ENCODE data around the gene AKAP17A.

GRCh38 chrX:1649621-1650020 lies 58.2 kb downstream of the AKAP17A start:
- TF ChIP-seq CTCF (IDR thresholded peaks at IDR 0.05; ENCODE audit: poor library complexity) (no peak), EZH2 (IDR thresholded peaks at IDR 0.05; ENCODE audit: borderline replicate concordance) (no peak)

Data from hepatocyte (in vitro differentiated cells).